HepG2 (cell line): Measurements from ENCODE around the gene SNIP1. TPM values are rescaled to one million over a fixed set of nuclear protein-coding genes. Genes with fewer than 3 reads are reported as not detected.

Experiments
- CCDC6 ChIP-seq: sonication (generic); formaldehyde crosslinking; IDR thresholded peaks from 2 replicates; pipeline ENCODE4 v1.8.1; 2022; ENCODE audit warnings: mild to moderate bottlenecking, missing genetic modification reagents, moderate library complexity
- FIP1L1 ChIP-seq: fragments of 200-400 bp; formaldehyde crosslinking; IDR thresholded peaks from 2 replicates; pipeline ENCODE4 v1.6.1; 2018; ENCODE audit warnings: low read depth, mild to moderate bottlenecking, low read length, moderate library complexity, borderline replicate concordance; ENCODE audit not compliant: insufficient read depth
- MED1 ChIP-seq: sonication (generic); formaldehyde crosslinking; IDR thresholded peaks from 2 replicates; pipeline ENCODE4 v1.4.0; 2020; ENCODE audit warnings: missing genetic modification reagents
- RBM22 ChIP-seq: fragments of 200-400 bp; formaldehyde crosslinking; optimal IDR thresholded peaks from 2 replicates; pipeline ENCODE3; 2017; ENCODE audit warnings: mild to moderate bottlenecking, low read length, moderate library complexity
- RFX5 ChIP-seq: IDR thresholded peaks from 2 replicates; pipeline ENCODE4 v1.6.1; 2011; ENCODE audit warnings: low read depth, low read length, improper control_type of control experiment
- RORA ChIP-seq: sonication (generic); formaldehyde crosslinking; IDR thresholded peaks from 2 replicates; pipeline ENCODE4 v1.5.0; 2020; ENCODE audit warnings: mild to moderate bottlenecking, missing genetic modification reagents, moderate library complexity
- SRSF1 ChIP-seq: fragments of 200-400 bp; formaldehyde crosslinking; optimal IDR thresholded peaks from 2 replicates; pipeline ENCODE3; 2017; ENCODE audit warnings: mild to moderate bottlenecking, low read depth, low read length, moderate library complexity
- SRY ChIP-seq: sonication (generic); formaldehyde crosslinking; IDR thresholded peaks from 2 replicates; pipeline ENCODE4 v1.8.0; 2022; ENCODE audit warnings: mild to moderate bottlenecking, missing genetic modification reagents
- THAP11 ChIP-seq: IDR thresholded peaks from 2 replicates; pipeline ENCODE4 v1.6.1; 2016; ENCODE audit warnings: missing biosample characterization, missing genetic modification reagents
- WIZ ChIP-seq: sonication (generic); formaldehyde crosslinking; IDR thresholded peaks from 2 replicates; pipeline ENCODE4 v1.5.1; 2020; ENCODE audit warnings: mild to moderate bottlenecking, missing genetic modification reagents
- ZBTB7A ChIP-seq: sonication (generic); formaldehyde crosslinking; IDR thresholded peaks from 2 replicates; pipeline ENCODE4 v1.8.0; 2022; ENCODE audit warnings: mild to moderate bottlenecking, missing genetic modification reagents
- ZNF253 ChIP-seq: sonication (generic); formaldehyde crosslinking; IDR thresholded peaks from 2 replicates; pipeline ENCODE4 v1.8.0; 2022; ENCODE audit warnings: mild to moderate bottlenecking, missing genetic modification reagents, borderline replicate concordance
- ZNF781 ChIP-seq: sonication (generic); formaldehyde crosslinking; IDR thresholded peaks from 2 replicates; pipeline ENCODE4 v1.5.1; 2020; ENCODE audit warnings: borderline replicate concordance, mild to moderate bottlenecking, missing genetic modification reagents; ENCODE audit errors: not compliant biosample characterization
- polyA plus RNA-seq, 8 experiments: library from polyadenylated mRNA; depleted of rRNA in 3 of 8; stranded (reverse) in 7 of 8; unstranded in 1 of 8; fragments of >200 nt; fragmentation: Illumina TruSeq in 4 of 8; extraction: Trizol in 4 of 8; gene quantifications; 2 replicates each; pipeline versions ENCODE4 v1.2.1 to v1.2.3, GENCODE V29; 2011 to 2016; ENCODE audit warnings: low read depth in 4 of 8, missing spikeins in 1 of 8, mixed read lengths in 1 of 8; ENCODE audit not compliant: insufficient read depth in 1 of 8
- total RNA-seq, 5 experiments: library from RNA; depleted of rRNA; stranded (reverse); fragments of >200 nt; fragmentation: Illumina TruSeq; extraction: Trizol; gene quantifications; 2 replicates each; pipeline ENCODE4 v1.2.3, GENCODE V29; 2016; ENCODE audit warnings: low read depth in 1 of 5
- TF ChIP-seq, protein P1 (sequence below): sonication (generic); formaldehyde crosslinking; IDR thresholded peaks from 2 replicates; pipeline ENCODE4 v1.5.1; 2020; ENCODE audit warnings: mild to moderate bottlenecking, missing genetic modification reagents, borderline replicate concordance
- TF ChIP-seq, protein P2 (sequence below): sonication (generic); formaldehyde crosslinking; IDR thresholded peaks from 2 replicates; pipeline ENCODE4 v1.4.0; 2020; ENCODE audit warnings: missing genetic modification reagents
- TF ChIP-seq, protein P3 (sequence below): sonication (generic); formaldehyde crosslinking; IDR thresholded peaks from 2 replicates; pipeline ENCODE4 v1.8.0; 2022; ENCODE audit warnings: mild to moderate bottlenecking, missing genetic modification reagents, borderline replicate concordance
- TF ChIP-seq, protein P4 (sequence below): sonication (generic); formaldehyde crosslinking; IDR thresholded peaks from 2 replicates; pipeline ENCODE4 v1.5.1; 2020; ENCODE audit warnings: missing genetic modification reagents, mild to moderate bottlenecking, borderline replicate concordance
- TF ChIP-seq, protein P5 (sequence below): sonication (generic); formaldehyde crosslinking; IDR thresholded peaks from 2 replicates; pipeline ENCODE4 v1.5.0; 2020; ENCODE audit warnings: mild to moderate bottlenecking, missing genetic modification reagents, moderate library complexity
- TF ChIP-seq, protein P6 (sequence below): sonication (generic); formaldehyde crosslinking; IDR thresholded peaks from 2 replicates; pipeline ENCODE4 v1.4.0; 2020; ENCODE audit warnings: missing genetic modification reagents

The SNIP1 gene
- total and polyA plus RNA-seq, 2 of the 13 experiments (the other 11 are each of a cell fraction or from before 2014, with no cell fraction given): 5.5 to 11.2 TPM

DNA sequence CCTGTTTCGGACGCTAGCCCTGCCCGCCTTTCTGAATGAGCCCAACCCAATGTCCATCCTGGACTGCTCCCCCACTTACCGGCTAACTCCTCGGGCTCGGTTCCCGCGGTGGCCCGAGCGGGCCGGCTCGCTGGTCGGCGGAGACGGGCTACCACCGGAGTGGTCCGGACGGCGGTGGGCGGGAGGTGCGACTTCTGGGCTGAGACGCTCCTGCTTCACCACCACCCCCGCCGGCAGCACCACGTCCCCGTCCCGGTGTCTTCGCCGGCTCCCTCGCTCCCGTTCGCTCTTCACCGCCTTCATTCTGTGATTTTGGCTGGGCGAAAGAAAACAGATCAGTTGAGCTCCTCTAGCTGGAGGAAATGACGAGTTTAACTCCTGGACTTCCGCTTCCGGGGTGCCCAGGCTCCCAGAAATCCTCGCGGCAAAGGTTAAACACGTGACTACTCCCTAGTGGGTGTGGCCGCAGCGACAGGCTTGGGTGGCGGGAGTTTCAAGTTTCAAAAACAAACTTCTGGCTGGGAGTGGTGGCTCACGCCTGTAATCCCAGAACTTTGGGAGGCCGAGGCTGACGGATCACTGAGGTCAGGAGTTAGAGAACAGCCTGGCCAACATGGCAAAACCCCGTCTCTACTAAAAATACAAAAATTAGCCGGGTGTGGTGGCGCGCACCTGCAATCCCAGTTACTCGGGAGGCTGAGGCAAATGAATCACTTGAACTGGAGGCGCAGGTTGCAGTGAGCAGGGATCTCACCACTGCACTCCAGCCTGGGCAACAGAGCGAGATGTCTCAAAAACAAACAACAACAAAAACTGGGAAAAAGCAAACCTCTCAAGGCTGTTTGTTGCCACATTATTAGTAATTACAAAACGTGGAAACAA lies at the start of gene SNIP1 (continued):
- TF ChIP-seq SRY (CRISPR knock-in tag): peak; percentile 68; the same call in 1 of the 2 replicates
- TF ChIP-seq, protein P1, sequence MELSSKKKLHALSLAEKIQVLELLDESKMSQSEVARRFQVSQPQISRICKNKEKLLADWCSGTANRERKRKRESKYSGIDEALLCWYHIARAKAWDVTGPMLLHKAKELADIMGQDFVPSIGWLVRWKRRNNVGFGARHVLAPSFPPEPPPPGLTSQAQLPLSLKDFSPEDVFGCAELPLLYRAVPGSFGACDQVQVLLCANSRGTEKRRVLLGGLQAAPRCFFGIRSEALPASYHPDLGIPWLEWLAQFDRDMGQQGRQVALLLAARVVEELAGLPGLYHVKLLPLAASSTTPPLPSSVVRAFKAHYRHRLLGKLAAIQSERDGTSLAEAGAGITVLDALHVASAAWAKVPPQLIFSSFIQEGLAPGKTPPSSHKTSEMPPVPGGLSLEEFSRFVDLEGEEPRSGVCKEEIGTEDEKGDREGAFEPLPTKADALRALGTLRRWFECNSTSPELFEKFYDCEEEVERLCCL (CRISPR knock-in tag): no peak
- 0 out of 2 replicates have a peak, but pooled peaks have one; percentile 48 for TF ChIP-seq ZNF253
- no peak for TF ChIP-seq ZNF781
- no peak for TF ChIP-seq WIZ
- TF ChIP-seq, protein P2, sequence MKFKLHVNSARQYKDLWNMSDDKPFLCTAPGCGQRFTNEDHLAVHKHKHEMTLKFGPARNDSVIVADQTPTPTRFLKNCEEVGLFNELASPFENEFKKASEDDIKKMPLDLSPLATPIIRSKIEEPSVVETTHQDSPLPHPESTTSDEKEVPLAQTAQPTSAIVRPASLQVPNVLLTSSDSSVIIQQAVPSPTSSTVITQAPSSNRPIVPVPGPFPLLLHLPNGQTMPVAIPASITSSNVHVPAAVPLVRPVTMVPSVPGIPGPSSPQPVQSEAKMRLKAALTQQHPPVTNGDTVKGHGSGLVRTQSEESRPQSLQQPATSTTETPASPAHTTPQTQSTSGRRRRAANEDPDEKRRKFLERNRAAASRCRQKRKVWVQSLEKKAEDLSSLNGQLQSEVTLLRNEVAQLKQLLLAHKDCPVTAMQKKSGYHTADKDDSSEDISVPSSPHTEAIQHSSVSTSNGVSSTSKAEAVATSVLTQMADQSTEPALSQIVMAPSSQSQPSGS (CRISPR knock-in tag): no peak; the same call in none of the 2 replicates
- 0 out of 2 replicates have a peak, but pooled peaks have one; percentile 16 for TF ChIP-seq MED1 (CRISPR knock-in tag)
- TF ChIP-seq, protein P3, sequence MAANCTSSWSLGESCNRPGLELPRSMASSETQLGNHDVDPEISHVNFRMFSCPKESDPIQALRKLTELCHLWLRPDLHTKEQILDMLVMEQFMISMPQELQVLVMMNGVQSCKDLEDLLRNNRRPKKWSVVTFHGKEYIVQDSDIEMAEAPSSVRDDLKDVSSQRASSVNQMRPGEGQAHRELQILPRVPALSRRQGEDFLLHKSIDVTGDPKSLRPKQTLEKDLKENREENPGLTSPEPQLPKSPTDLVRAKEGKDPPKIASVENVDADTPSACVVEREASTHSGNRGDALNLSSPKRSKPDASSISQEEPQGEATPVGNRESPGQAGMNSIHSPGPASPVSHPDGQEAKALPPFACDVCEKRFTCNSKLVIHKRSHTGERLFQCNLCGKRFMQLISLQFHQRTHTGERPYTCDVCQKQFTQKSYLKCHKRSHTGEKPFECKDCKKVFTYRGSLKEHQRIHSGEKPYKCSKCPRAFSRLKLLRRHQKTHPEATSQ (CRISPR knock-in tag): no peak
- peak; percentile 96 for TF ChIP-seq THAP11 (CRISPR knock-in tag)
- TF ChIP-seq FIP1L1: no peak
- TF ChIP-seq, protein P4, sequence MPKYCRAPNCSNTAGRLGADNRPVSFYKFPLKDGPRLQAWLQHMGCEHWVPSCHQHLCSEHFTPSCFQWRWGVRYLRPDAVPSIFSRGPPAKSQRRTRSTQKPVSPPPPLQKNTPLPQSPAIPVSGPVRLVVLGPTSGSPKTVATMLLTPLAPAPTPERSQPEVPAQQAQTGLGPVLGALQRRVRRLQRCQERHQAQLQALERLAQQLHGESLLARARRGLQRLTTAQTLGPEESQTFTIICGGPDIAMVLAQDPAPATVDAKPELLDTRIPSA (CRISPR knock-in tag): no peak
- no peak for TF ChIP-seq RORA (CRISPR knock-in tag)
- no peak for TF ChIP-seq RFX5
- TF ChIP-seq RBM22: no peak
- TF ChIP-seq CCDC6 (CRISPR knock-in tag): peak; percentile 65; the same call in 1 of the 2 replicates
- TF ChIP-seq, protein P5, sequence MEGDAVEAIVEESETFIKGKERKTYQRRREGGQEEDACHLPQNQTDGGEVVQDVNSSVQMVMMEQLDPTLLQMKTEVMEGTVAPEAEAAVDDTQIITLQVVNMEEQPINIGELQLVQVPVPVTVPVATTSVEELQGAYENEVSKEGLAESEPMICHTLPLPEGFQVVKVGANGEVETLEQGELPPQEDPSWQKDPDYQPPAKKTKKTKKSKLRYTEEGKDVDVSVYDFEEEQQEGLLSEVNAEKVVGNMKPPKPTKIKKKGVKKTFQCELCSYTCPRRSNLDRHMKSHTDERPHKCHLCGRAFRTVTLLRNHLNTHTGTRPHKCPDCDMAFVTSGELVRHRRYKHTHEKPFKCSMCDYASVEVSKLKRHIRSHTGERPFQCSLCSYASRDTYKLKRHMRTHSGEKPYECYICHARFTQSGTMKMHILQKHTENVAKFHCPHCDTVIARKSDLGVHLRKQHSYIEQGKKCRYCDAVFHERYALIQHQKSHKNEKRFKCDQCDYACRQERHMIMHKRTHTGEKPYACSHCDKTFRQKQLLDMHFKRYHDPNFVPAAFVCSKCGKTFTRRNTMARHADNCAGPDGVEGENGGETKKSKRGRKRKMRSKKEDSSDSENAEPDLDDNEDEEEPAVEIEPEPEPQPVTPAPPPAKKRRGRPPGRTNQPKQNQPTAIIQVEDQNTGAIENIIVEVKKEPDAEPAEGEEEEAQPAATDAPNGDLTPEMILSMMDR (CRISPR knock-in tag): no peak
- TF ChIP-seq SRSF1: no peak
- TF ChIP-seq ZBTB7A (CRISPR knock-in tag): no peak
- TF ChIP-seq, protein P6, sequence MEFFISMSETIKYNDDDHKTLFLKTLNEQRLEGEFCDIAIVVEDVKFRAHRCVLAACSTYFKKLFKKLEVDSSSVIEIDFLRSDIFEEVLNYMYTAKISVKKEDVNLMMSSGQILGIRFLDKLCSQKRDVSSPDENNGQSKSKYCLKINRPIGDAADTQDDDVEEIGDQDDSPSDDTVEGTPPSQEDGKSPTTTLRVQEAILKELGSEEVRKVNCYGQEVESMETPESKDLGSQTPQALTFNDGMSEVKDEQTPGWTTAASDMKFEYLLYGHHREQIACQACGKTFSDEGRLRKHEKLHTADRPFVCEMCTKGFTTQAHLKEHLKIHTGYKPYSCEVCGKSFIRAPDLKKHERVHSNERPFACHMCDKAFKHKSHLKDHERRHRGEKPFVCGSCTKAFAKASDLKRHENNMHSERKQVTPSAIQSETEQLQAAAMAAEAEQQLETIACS (CRISPR knock-in tag): no peak
